IMR-90 (cell line): Measurements from ENCODE around the gene C14orf180. TPM values are rescaled to one million over a fixed set of nuclear protein-coding genes. Genes with fewer than 3 reads are reported as not detected.

Experiments
- ATAC-seq: fragments of 200-7000 bp; cut with Tn5 transposase; 2 replicates; pipeline ENCODE4 v1.9.1; 2020; ENCODE audit warnings: low read depth, mild to moderate bottlenecking, moderate library complexity
- BruUV-seq: library from RNA; stranded (reverse); fragments of 400-500 nt; replicated peaks from 2 replicates; lab custom pipeline; 2021; lab: Mats Ljungman, UMichigan
- CTCF ChIA-PET: fragments of 300-600 bp; formaldehyde crosslinking; extraction: SDS; loops from one replicate; lab custom pipeline; 2021; ENCODE audit warnings: antibody characterized with exemption; lab: Yijun Ruan, JAX
- POLR2A ChIA-PET: fragments of 300-600 bp; sonication (Branson Sonifier 250); formaldehyde crosslinking; loops from one replicate; lab custom pipeline; 2022; ENCODE audit warnings: antibody characterized with exemption; ENCODE audit not compliant: unreplicated experiment; lab: Charles Lee
- DNase-seq: peaks from one replicate; pipeline ENCODE4 v3.0.0; 2013
- H2AFZ ChIP-seq: replicated peaks from 2 replicates; pipeline ENCODE3; 2013; ENCODE audit warnings: low read length, mild to moderate bottlenecking; ENCODE audit not compliant: poor library complexity
- H2AK5ac ChIP-seq: 2 replicates; pipeline ENCODE4 v1.6.1; 2013; ENCODE audit warnings: low read depth, low read length, inconsistent platforms
- H2AK9ac ChIP-seq: replicated peaks from 2 replicates; pipeline ENCODE3; 2013; ENCODE audit warnings: mild to moderate bottlenecking, low read depth, low read length, moderate library complexity; ENCODE audit not compliant: poor library complexity
- H2BK120ac ChIP-seq: 2 replicates; pipeline ENCODE4 v1.6.1; 2013; ENCODE audit warnings: low read depth, low read length, inconsistent platforms
- H2BK15ac ChIP-seq: 3 replicates; pipeline ENCODE4 v1.6.1; 2013; ENCODE audit warnings: low read depth, low read length, inconsistent platforms
- H2BK20ac ChIP-seq: 2 replicates; pipeline ENCODE4 v1.6.1; 2013; ENCODE audit warnings: low read depth, mild to moderate bottlenecking, inconsistent platforms, low read length, moderate library complexity
- H2BK5ac ChIP-seq: 2 replicates; pipeline ENCODE4 v1.6.1; 2013; ENCODE audit warnings: mild to moderate bottlenecking, low read depth, low read length, inconsistent platforms; ENCODE audit not compliant: poor library complexity, severe bottlenecking
- H3K14ac ChIP-seq: replicated peaks from 2 replicates; pipeline ENCODE4 v1.6.1; 2013; ENCODE audit warnings: low read depth, low read length, inconsistent platforms
- H3K18ac ChIP-seq: 2 replicates; pipeline ENCODE4 v1.6.1; 2013; ENCODE audit warnings: low read depth, low read length, control low read depth
- H3K23ac ChIP-seq: 2 replicates; pipeline ENCODE4 v1.6.1; 2013; ENCODE audit warnings: low read depth, low read length, inconsistent platforms
- H3K27ac ChIP-seq: 2 replicates; pipeline ENCODE4 v1.5.1; 2013; ENCODE audit warnings: mild to moderate bottlenecking, control low read depth, low read length; ENCODE audit not compliant: insufficient read depth
- H3K27me3 ChIP-seq: 2 replicates; pipeline ENCODE4 v1.6.1; 2013; ENCODE audit warnings: low read length; ENCODE audit not compliant: control insufficient read depth, insufficient read depth
- H3K36me3 ChIP-seq: 2 replicates; pipeline ENCODE4 v1.6.1; 2013; ENCODE audit warnings: low read length, mixed read lengths; ENCODE audit not compliant: control insufficient read depth, insufficient read depth
- H3K4ac ChIP-seq: 2 replicates; pipeline ENCODE4 v1.6.1; 2013; ENCODE audit warnings: low read depth, low read length, inconsistent platforms
- H3K4me1 ChIP-seq: 2 replicates; pipeline ENCODE4 v1.6.1; 2013; ENCODE audit warnings: low read length, mixed read lengths; ENCODE audit not compliant: control insufficient read depth, insufficient read depth
- H3K4me2 ChIP-seq: 2 replicates; pipeline ENCODE4 v1.6.1; 2013; ENCODE audit warnings: low read depth, mild to moderate bottlenecking, control low read depth, low read length, moderate library complexity
- H3K4me3 ChIP-seq: 2 replicates; pipeline ENCODE4 v1.5.1; 2013; ENCODE audit warnings: low read depth, mild to moderate bottlenecking, control low read depth, low read length, moderate library complexity; ENCODE audit not compliant: insufficient read depth
- H3K56ac ChIP-seq: 2 replicates; pipeline ENCODE4 v1.6.1; 2013; ENCODE audit warnings: low read length, inconsistent platforms; ENCODE audit not compliant: insufficient read depth; ENCODE audit errors: extremely low read depth
- H3K79me1 ChIP-seq, 2 experiments: 2 replicates each; pipeline ENCODE4 v1.6.1; 2013; ENCODE audit warnings: low read length in 2 of 2, inconsistent platforms in 1 of 2, low read depth in 1 of 2
- H3K9ac ChIP-seq: 2 replicates; pipeline ENCODE4 v1.6.1; 2013; ENCODE audit warnings: low read depth, low read length, control low read depth
- H3K9me1 ChIP-seq: 2 replicates; pipeline ENCODE4 v1.6.1; 2013; ENCODE audit warnings: low read length, inconsistent platforms; ENCODE audit not compliant: insufficient read depth
- H3K9me3 ChIP-seq: 2 replicates; pipeline ENCODE4 v1.6.1; 2013; ENCODE audit warnings: low read length; ENCODE audit not compliant: control insufficient read depth, insufficient read depth
- H4K20me1 ChIP-seq: 2 replicates; pipeline ENCODE4 v1.6.1; 2013; ENCODE audit warnings: low read length, inconsistent platforms; ENCODE audit not compliant: insufficient read depth
- H4K5ac ChIP-seq: 2 replicates; pipeline ENCODE4 v1.6.1; 2013; ENCODE audit warnings: mild to moderate bottlenecking, low read depth, low read length, control low read depth
- H4K8ac ChIP-seq, 2 experiments: 2 replicates each; pipeline ENCODE4 v1.6.1; 2013; ENCODE audit warnings: low read depth in 2 of 2, low read length in 2 of 2, control low read depth in 1 of 2, inconsistent platforms in 1 of 2
- H4K91ac ChIP-seq: 2 replicates; pipeline ENCODE4 v1.6.1; 2013; ENCODE audit warnings: low read depth, low read length, inconsistent platforms; ENCODE audit not compliant: insufficient read depth
- BHLHE40 ChIP-seq: fragments of 150-350 bp; IDR thresholded peaks from 2 replicates; pipeline ENCODE4 v1.6.1; 2016; ENCODE audit warnings: mild to moderate bottlenecking, low read depth, low read length
- POLR2A ChIP-seq: IDR thresholded peaks from 2 replicates; pipeline ENCODE4 v1.6.1; 2012; ENCODE audit warnings: mild to moderate bottlenecking, low read depth, low read length
- RFX5 ChIP-seq: IDR thresholded peaks from 2 replicates; pipeline ENCODE4 v1.8.0; 2012; ENCODE audit warnings: low read depth, mild to moderate bottlenecking, low read length, moderate library complexity
- USF2 ChIP-seq: fragments of 150-350 bp; IDR thresholded peaks from 2 replicates; pipeline ENCODE4 v1.6.1; 2017; ENCODE audit warnings: mild to moderate bottlenecking, antibody characterized with exemption, low read length, low read depth
- WGBS, 2 experiments: methylation state at CpG; one replicate each; pipeline versions ENCODE4 v1.1.5 to v1.1.7; 2013; ENCODE audit warnings: missing lambda C conversion rate in 2 of 2; ENCODE audit not compliant: insufficient read length in 1 of 2; ENCODE audit errors: extremely low coverage in 2 of 2; 5-methylcytosine and 5-hydroxymethylcytosine counted together
- dilution Hi-C: fragments of 300-500 bp; cut with HindIII; formaldehyde crosslinking; loops from one replicate; pipeline ENCODE4 v1.14.3; 2018; ENCODE audit warnings: low sequenced_read_pairs; ENCODE audit not compliant: unreplicated experiment
- in situ Hi-C: fragments of 300-500 bp; cut with MboI; formaldehyde crosslinking; loops from 3 replicates; pipeline ENCODE4 v1.14.3; 2019; ENCODE audit warnings: low sequenced_read_pairs, inconsistent platforms, mixed read lengths
- intact Hi-C: fragments of 100-400 bp; cut with micrococcal nuclease; formaldehyde crosslinking; loops from 2 replicates; pipeline ENCODE4 v1.10.0; 2022
- polyA plus RNA-seq, 3 experiments: library from polyadenylated mRNA; depleted of rRNA; stranded (reverse); fragments of >200 nt; gene quantifications; 2 replicates each; pipeline ENCODE4 v1.2.3, GENCODE V29; 2012; ENCODE audit warnings: low replicate concordance in 1 of 3
- total RNA-seq: library from RNA; depleted of rRNA; stranded (reverse); fragments of >200 nt; gene quantifications from 2 replicates; pipeline ENCODE4 v1.2.3, GENCODE V29; 2012

Gene C14orf180
- total and polyA plus RNA-seq, 2 of the 4 experiments (the other 2 are of a cell fraction), result not detected

- Histone ChIP-seq H4K20me1 (no peaks in the 10 kb centered on the region), H2AFZ (no peak overlapping the region), H3K56ac (no peak overlapping the region), H3K27me3 (peaks cover 11% of the 10 kb centered on the region; the same call in 1 of the 2 replicates), H3K18ac (no peak overlapping the region), H3K23ac (no peak overlapping the region), H3K4ac (no peak overlapping the region), H4K8ac (no peak overlapping the region), H2AK5ac (no peak overlapping the region), H4K91ac (no peak overlapping the region), H3K14ac (no peak overlapping the region), H2BK15ac (no peak overlapping the region), H3K9ac (no peak overlapping the region), H2BK120ac (no peak overlapping the region), H3K27ac (no peak overlapping the region), H2BK5ac (no peak overlapping the region), H2BK20ac (no peak overlapping the region), H3K36me3 (no peaks in the 10 kb centered on the region), H3K9me3 (no peaks in the 10 kb centered on the region), H3K9me1 (0 out of 2 replicates have a peak, but pooled peaks cover 4% of the 10 kb centered on the region), H2AK9ac (no peak overlapping the region), H3K4me1 (no peaks in the 10 kb centered on the region), H4K5ac (no peak overlapping the region), H3K4me2 (no peak overlapping the region), H3K79me1 (no peaks in the 10 kb centered on the region), H3K4me3 (no peak overlapping the region)
- in situ Hi-C loops (no loop called here), intact Hi-C loops (no loop called here), dilution Hi-C loops (no loop called here)
- TF ChIP-seq BHLHE40 (no peak), POLR2A (no peak), RFX5 (no peak), USF2 (no peak)
- ATAC-seq (0 out of 2 replicates have a peak, but pooled peaks have one; percentile 19), DNase-seq (no peak)
- no TSS peak for BruUV-seq
- CTCF ChIA-PET, result no interaction called here
- POLR2A ChIA-PET, result no interaction called here
- no CpG with 5 or more reads among the region's 19 CpGs for WGBS, 2 experiments
These were observed 8.1 kb downstream of the C14orf180 start for GRCh38 chr14:104587641-104588040.
